ENCODE data around the gene GPHB5. TPM values are rescaled to one million over a fixed set of nuclear protein-coding genes. Genes with fewer than 3 reads are reported as not detected.
A peak's percentile ranks its signal among the peaks of the same experiment; 100 is the strongest.

Gene GPHB5
- total and polyA plus RNA-seq, 2 experiments from 2014 or later, result not detected

DNA sequence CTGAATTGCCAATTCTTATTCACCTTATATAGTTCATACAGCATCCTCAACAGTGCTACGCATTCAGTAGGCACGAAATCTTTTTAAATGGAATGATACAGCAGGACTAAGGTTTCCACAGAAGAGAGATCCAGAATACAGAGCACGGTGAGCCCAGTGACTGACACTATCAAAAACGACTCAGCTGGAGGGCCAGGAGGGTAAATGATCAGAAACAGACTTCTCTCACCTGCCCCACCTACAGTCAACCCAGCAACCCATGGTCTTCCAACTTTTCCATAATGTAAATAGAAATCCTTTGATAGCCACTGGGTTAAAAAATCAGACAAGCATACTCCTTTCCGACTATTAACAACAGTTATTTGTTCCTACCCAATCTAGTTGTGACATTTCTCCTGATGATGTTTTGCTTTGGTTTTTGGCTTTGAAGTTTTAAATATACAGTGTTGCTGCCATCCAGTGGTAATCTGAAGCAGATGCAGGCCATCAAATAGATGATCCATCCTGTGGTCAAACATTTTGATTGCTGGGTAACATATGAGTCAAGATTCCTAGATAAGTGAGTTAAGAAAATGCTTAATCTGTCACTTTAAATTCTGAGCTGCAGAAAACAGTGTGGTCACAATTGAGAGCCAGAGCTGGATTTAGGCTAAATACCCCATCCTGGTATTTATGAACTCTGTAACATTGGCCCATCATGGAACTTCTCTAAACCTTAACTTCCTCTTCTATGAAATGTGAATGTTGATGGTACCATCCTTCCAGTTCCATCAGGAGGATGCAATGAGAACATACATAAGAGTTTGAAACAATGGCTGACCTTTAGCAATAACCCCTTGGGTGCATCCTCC, 42.0 kb downstream of the GPHB5 start:
- Histone ChIP-seq H3K79me2 (no peaks in the 10 kb centered on the region), H3K9me3 (ENCODE audit: low read depth) (no peaks in the 10 kb centered on the region), H4K20me1 (ENCODE audit: insufficient read depth, poor library complexity, severe bottlenecking) (no peaks in the 10 kb centered on the region), H3K4me2 (no peak overlapping the region), H3K9me2 (replicated peaks; ENCODE audit: insufficient read depth) (no peaks in the 10 kb centered on the region), H3K4me3 (no peak overlapping the region), H3K27ac (no peak overlapping the region), H3K4me1 (ENCODE audit: insufficient read depth) (no peaks in the 10 kb centered on the region), H3K36me3 (replicated peaks; ENCODE audit: insufficient read depth, low read depth) (no peaks in the 10 kb centered on the region), H3K27me3 (no peaks in the 10 kb centered on the region), H2AFZ (no peak overlapping the region)
- peak; percentile 75 for DNase-seq (ENCODE audit: low spot score)
- TF ChIP-seq EZH2phosphoT487 (IDR thresholded peaks at IDR 0.05; ENCODE audit: low read depth, severe bottlenecking, unreplicated experiment), result no peak
- TF ChIP-seq, protein P1, sequence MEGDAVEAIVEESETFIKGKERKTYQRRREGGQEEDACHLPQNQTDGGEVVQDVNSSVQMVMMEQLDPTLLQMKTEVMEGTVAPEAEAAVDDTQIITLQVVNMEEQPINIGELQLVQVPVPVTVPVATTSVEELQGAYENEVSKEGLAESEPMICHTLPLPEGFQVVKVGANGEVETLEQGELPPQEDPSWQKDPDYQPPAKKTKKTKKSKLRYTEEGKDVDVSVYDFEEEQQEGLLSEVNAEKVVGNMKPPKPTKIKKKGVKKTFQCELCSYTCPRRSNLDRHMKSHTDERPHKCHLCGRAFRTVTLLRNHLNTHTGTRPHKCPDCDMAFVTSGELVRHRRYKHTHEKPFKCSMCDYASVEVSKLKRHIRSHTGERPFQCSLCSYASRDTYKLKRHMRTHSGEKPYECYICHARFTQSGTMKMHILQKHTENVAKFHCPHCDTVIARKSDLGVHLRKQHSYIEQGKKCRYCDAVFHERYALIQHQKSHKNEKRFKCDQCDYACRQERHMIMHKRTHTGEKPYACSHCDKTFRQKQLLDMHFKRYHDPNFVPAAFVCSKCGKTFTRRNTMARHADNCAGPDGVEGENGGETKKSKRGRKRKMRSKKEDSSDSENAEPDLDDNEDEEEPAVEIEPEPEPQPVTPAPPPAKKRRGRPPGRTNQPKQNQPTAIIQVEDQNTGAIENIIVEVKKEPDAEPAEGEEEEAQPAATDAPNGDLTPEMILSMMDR (IDR thresholded peaks at IDR 0.05; ENCODE audit: poor library complexity), result peak; percentile 99
- WGBS (ENCODE audit: low lambda C conversion rate, missing lambda C conversion rate), result 45% methylated on average over 5 of the region's 5 CpGs

DNA sequence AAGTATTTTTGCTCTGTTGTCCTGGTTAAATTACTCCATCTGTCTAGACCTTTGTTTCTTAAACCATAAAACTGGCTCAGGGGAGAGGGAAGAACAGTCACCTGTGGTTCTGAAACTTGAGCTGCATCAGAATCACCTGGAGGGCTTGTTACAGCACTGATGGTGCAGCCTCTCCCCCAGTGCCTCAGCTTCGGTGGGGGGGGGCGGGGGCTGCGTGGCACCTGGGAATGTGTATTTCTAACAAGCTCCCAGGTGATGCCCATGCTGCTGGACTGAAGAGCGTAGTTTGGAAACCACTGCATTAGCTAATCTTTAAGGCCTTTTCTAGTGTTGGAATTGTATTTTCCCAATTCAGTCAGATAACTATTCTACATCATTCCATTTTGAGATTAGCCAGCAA, 42.7 kb downstream of the GPHB5 start:
- no peaks in the 10 kb centered on the region for H3K9me2 ChIP-seq (replicated peaks; ENCODE audit: insufficient read depth)
- DNase-seq (ENCODE audit: low spot score), result no peak
- no peak overlapping the region for H3K27ac ChIP-seq
- H2AFZ ChIP-seq, result no peak overlapping the region
- H4K20me1 ChIP-seq (ENCODE audit: insufficient read depth, poor library complexity, severe bottlenecking), result no peaks in the 10 kb centered on the region
- no peaks in the 10 kb centered on the region for H3K36me3 ChIP-seq (replicated peaks; ENCODE audit: insufficient read depth, low read depth)
- H3K4me3 ChIP-seq, result no peak overlapping the region
- no peaks in the 10 kb centered on the region for H3K27me3 ChIP-seq
- H3K9me3 ChIP-seq (ENCODE audit: low read depth), result no peaks in the 10 kb centered on the region
- H3K4me2 ChIP-seq, result no peak overlapping the region
- WGBS (ENCODE audit: low lambda C conversion rate, missing lambda C conversion rate), result 70% methylated on average over 4 of the region's 4 CpGs
- TF ChIP-seq, protein P1 (IDR thresholded peaks at IDR 0.05; ENCODE audit: poor library complexity), result no peak
- TF ChIP-seq EZH2 (IDR thresholded peaks at IDR 0.05; ENCODE audit: borderline replicate concordance), result no peak
- no peak for TF ChIP-seq EZH2phosphoT487 (IDR thresholded peaks at IDR 0.05; ENCODE audit: low read depth, severe bottlenecking, unreplicated experiment)
- no peaks in the 10 kb centered on the region for H3K79me2 ChIP-seq
- H3K4me1 ChIP-seq (ENCODE audit: insufficient read depth), result no peaks in the 10 kb centered on the region

DNA sequence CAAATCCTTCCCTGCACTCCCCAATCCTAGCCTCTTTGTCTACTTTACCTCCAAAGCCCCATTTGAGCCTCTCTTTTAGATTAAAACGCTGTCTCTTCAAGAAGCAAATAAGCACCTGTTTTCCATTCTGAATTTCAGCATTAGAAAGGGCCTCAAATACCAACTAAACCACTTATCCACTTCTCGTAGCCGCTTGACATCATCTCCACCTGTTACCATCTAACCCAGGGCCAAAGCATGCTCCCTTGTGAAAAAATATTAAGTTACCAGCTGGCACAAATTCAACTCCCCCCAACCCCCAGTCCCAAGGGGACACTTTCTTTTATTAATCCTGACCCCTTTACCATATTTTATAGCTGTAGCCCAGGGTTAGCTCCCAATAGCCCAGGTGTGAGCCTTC, 43.1 kb downstream of the GPHB5 start:
- no peak overlapping the region for H3K4me2 ChIP-seq
- H3K9me3 ChIP-seq (ENCODE audit: low read depth), result no peaks in the 10 kb centered on the region
- no peaks in the 10 kb centered on the region for H3K27me3 ChIP-seq
- TF ChIP-seq EZH2 (IDR thresholded peaks at IDR 0.05; ENCODE audit: borderline replicate concordance), result no peak
- TF ChIP-seq EZH2phosphoT487 (IDR thresholded peaks at IDR 0.05; ENCODE audit: low read depth, severe bottlenecking, unreplicated experiment), result no peak
- TF ChIP-seq, protein P1 (IDR thresholded peaks at IDR 0.05; ENCODE audit: poor library complexity), result no peak
- H4K20me1 ChIP-seq (ENCODE audit: insufficient read depth, poor library complexity, severe bottlenecking), result no peaks in the 10 kb centered on the region
- no peaks in the 10 kb centered on the region for H3K9me2 ChIP-seq (replicated peaks; ENCODE audit: insufficient read depth)
- H3K4me3 ChIP-seq, result no peak overlapping the region
- no peak for DNase-seq (ENCODE audit: low spot score)
- no peak overlapping the region for H2AFZ ChIP-seq
- no peaks in the 10 kb centered on the region for H3K4me1 ChIP-seq (ENCODE audit: insufficient read depth)
- no peaks in the 10 kb centered on the region for H3K79me2 ChIP-seq
- no peaks in the 10 kb centered on the region for H3K36me3 ChIP-seq (replicated peaks; ENCODE audit: insufficient read depth, low read depth)
- WGBS (ENCODE audit: low lambda C conversion rate, missing lambda C conversion rate), result 81% methylated on average over 3 of the region's 3 CpGs
- H3K27ac ChIP-seq, result no peak overlapping the region

Data from hepatocyte (in vitro differentiated cells).